Skin epidermis (tissue), 12 donors: ENCODE results near the gene CFAP46.
"Not testable (repeated sequence)": the region's sequence is repeated elsewhere in the genome, so short reads cannot be mapped to it uniquely, and the experiment has no call there.

Source experiments
- H3K27ac ChIP-seq, 21 experiments: fragments of 200-600 bp; sonication (generic) in 11 of 21; one replicate each; pipeline ENCODE4 v1.5.0; 2020; ENCODE audit warnings: mild to moderate bottlenecking in 3 of 21, inconsistent platforms in 2 of 21, moderate library complexity in 2 of 21
- H3K4me3 ChIP-seq, 7 experiments: fragments of 200-600 bp; sonication (generic) in 2 of 7; one replicate each; pipeline ENCODE4 v1.5.0; 2020; ENCODE audit warnings: inconsistent platforms in 2 of 7, mild to moderate bottlenecking in 2 of 7, moderate library complexity in 1 of 7

CFAP46 gene

GRCh38 chr10:132931258-132932250 lies 10.8 kb downstream of the CFAP46 start:
- H3K4me3 ChIP-seq, H3K27ac ChIP-seq: not testable (repeated sequence)

- H3K4me3 ChIP-seq, H3K27ac ChIP-seq: not testable (repeated sequence)
Observed at GRCh38 chr10:132930701-132931100, 11.7 kb downstream of the CFAP46 start.

- no peak overlapping the region for H3K27ac ChIP-seq
Observed at GRCh38 chr10:132929953-132930548, 12.3 kb downstream of the CFAP46 start.

GRCh38 chr10:132929480-132929879 lies 12.9 kb downstream of the CFAP46 start:
- no peak overlapping the region for H3K27ac ChIP-seq

More at GRCh38 chr10:132929953-132930548, 12.3 kb downstream of the CFAP46 start:
- H3K4me3 ChIP-seq = no peak overlapping the region

GRCh38 chr10:132928261-132928660 lies 14.1 kb downstream of the CFAP46 start:
- H3K27ac ChIP-seq = no peak overlapping the region
- H3K4me3 ChIP-seq = no peak overlapping the region

More at GRCh38 chr10:132929480-132929879, 12.9 kb downstream of the CFAP46 start:
- no peak overlapping the region for H3K4me3 ChIP-seq

GRCh38 chr10:132927824-132928223 lies 14.5 kb downstream of the CFAP46 start:
- no peak overlapping the region for H3K4me3 ChIP-seq
- H3K27ac ChIP-seq = no peak overlapping the region

GRCh38 chr10:132926777-132927650 lies 15.4 kb downstream of the CFAP46 start:
- Histone ChIP-seq H3K4me3 (no peak overlapping the region), H3K27ac (no peak overlapping the region)

GRCh38 chr10:132926070-132926469 lies 16.3 kb downstream of the CFAP46 start:
- Histone ChIP-seq H3K4me3 (no peak overlapping the region), H3K27ac (no peak overlapping the region)

GRCh38 chr10:132925614-132926013 lies 16.8 kb downstream of the CFAP46 start:
- H3K4me3 ChIP-seq = no peak overlapping the region
- H3K27ac ChIP-seq = no peak overlapping the region

- Histone ChIP-seq H3K4me3 (no peak overlapping the region), H3K27ac (no peak overlapping the region)
Observed at GRCh38 chr10:132925071-132925561, 17.3 kb downstream of the CFAP46 start.

- Histone ChIP-seq H3K27ac (no peak overlapping the region), H3K4me3 (no peak overlapping the region)
Observed at GRCh38 chr10:132924046-132924952, 18.1 kb downstream of the CFAP46 start.

- H3K4me3 ChIP-seq = not testable (repeated sequence)
Observed at GRCh38 chr10:132923384-132923783, 19.0 kb downstream of the CFAP46 start.

GRCh38 chr10:132922872-132923271 lies 19.5 kb downstream of the CFAP46 start:
- no peak overlapping the region for H3K27ac ChIP-seq
- H3K4me3 ChIP-seq = no peak overlapping the region

More at GRCh38 chr10:132923384-132923783, 19.0 kb downstream of the CFAP46 start:
- not testable (repeated sequence) for H3K27ac ChIP-seq

GRCh38 chr10:132921818-132922807 lies 20.3 kb downstream of the CFAP46 start:
- Histone ChIP-seq H3K4me3 (no peak overlapping the region), H3K27ac (no peak overlapping the region)

GRCh38 chr10:132921086-132921485 lies 21.3 kb downstream of the CFAP46 start:
- Histone ChIP-seq H3K27ac (no peak overlapping the region), H3K4me3 (no peak overlapping the region)

- H3K4me3 ChIP-seq = no peak overlapping the region
- H3K27ac ChIP-seq = no peak overlapping the region
Observed at GRCh38 chr10:132920101-132920925, 22.1 kb downstream of the CFAP46 start.
